Measurements from ENCODE around the gene KIR3DL1.
"Not testable (repeated sequence)": the region's sequence is repeated elsewhere in the genome, so short reads cannot be mapped to it uniquely, and the experiment has no call there.

The KIR3DL1 gene

GRCh38 chr19:54837522-54837921 is 21.3 kb downstream of the KIR3DL1 start:
- not testable (repeated sequence) for H3K4me3 Mint-ChIP-seq; DNase-seq (ENCODE audit: low spot score in 2 of 2); H3K36me3 Mint-ChIP-seq; ATAC-seq (ENCODE audit: low read depth); H3K27ac Mint-ChIP-seq; H3K9me3 Mint-ChIP-seq; H3K4me1 Mint-ChIP-seq
- peaks cover 18% of the 10 kb centered on the region for H3K27me3 Mint-ChIP-seq

DNA sequence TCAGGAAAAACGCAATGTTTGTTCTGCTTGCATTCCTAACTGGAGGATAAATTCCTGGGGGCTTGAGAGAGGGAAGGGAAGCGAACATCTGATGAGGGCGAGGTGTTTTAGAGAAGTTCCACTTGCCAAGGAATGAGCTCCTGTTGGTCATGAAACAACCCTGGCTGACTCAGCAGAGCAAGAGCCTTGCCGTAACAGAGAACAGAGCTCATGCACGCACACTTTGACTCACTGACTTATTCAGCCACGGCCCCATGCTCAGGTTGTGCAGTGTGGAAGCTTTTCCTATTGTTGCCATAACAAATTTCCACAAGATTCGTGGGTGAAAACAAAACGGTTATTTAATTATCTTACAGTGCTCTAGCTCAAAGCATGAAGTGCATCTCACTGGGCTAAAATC is 26.9 kb downstream of the KIR3DL1 start:
- not testable (repeated sequence) for H3K4me3 Mint-ChIP-seq; H3K9me3 Mint-ChIP-seq; H3K27me3 Mint-ChIP-seq; H3K27ac Mint-ChIP-seq; DNase-seq (ENCODE audit: low spot score in 2 of 2); ATAC-seq (ENCODE audit: low read depth); H3K4me1 Mint-ChIP-seq; H3K36me3 Mint-ChIP-seq

DNA sequence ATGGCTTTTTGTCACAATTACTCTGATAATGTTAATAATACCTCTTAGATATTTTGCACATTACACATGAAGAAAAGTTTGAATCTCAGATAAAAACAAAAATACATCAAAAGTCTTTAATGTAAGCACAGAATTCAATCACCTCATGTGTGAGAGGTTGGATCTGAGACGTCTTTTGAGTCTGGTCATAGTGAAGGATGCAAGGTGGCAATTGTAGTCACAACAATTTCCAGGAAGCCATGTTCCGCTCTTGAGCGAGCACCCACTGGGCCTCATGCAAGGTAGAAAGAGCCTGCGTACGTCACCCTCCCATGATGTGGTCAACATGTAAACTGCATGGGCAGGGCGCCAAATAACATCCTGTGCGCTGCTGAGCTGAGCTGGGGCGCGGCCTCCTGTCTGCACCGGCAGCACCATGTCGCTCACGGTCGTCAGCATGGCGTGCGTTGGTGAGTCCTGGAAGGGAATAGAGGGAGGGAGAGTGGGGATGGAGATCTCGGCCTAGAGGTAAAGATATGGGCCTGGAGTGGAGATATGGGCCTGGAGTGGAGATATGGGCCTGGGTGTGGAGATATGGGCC is 33.9 kb downstream of the KIR3DL1 start, which contains the start of gene KIR3DL2:
Gene KIR3DL2 (plus strand): TSS at position 383 of the 580 bp plus-strand sequence. CDS start 33 bp downstream, at position 416.
- not testable (repeated sequence) for H3K9me3 Mint-ChIP-seq; H3K36me3 Mint-ChIP-seq; ATAC-seq (ENCODE audit: low read depth); H3K4me1 Mint-ChIP-seq; H3K27ac Mint-ChIP-seq; H3K4me3 Mint-ChIP-seq; DNase-seq (ENCODE audit: low spot score in 2 of 2)
- peaks cover 17% of the 10 kb centered on the region for H3K27me3 Mint-ChIP-seq

- ATAC-seq (ENCODE audit: low read depth), result no peak
- no peak for DNase-seq (ENCODE audit: low spot score in 2 of 2)
- Mint-ChIP-seq H3K4me3 (no peak overlapping the region), H3K36me3 (no peaks in the 10 kb centered on the region), H3K4me1 (no peaks in the 10 kb centered on the region), H3K27ac (no peak overlapping the region), H3K9me3 (peaks cover 3% of the 10 kb centered on the region), H3K27me3 (peaks cover 17% of the 10 kb centered on the region)
Observed at GRCh38 chr19:54850930-54851329, 34.7 kb downstream of the KIR3DL1 start.

DNA sequence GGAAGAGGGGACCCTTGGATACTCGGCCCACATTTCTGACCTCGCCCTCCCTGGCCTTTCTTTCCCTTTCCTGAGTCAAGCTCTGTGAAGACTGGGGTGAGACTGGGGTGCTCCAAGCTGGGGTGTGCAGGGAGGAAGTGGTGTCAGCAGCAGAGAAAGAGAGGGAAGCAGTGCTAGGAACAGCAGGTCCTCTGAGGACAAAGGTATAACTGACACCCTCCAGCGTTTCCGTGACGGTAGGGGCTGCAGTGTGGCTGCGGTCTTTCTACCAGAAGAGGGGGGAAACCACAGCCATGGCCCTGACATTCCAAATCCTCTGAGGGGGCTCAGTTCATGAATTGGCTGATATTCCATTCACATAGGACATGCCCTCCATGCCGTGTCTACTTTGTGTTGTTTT is 35.1 kb downstream of the KIR3DL1 start:
- Mint-ChIP-seq H3K4me3 (no peak overlapping the region), H3K27me3 (peaks cover 17% of the 10 kb centered on the region), H3K27ac (no peak overlapping the region), H3K4me1 (no peaks in the 10 kb centered on the region), H3K9me3 (peaks cover 3% of the 10 kb centered on the region), H3K36me3 (no peaks in the 10 kb centered on the region)
- no peak for ATAC-seq (ENCODE audit: low read depth)
- no peak for DNase-seq (ENCODE audit: low spot score in 2 of 2)

GRCh38 chr19:54855241-54855640 is 39.0 kb downstream of the KIR3DL1 start:
- not testable (repeated sequence) for ATAC-seq (ENCODE audit: low read depth); H3K9me3 Mint-ChIP-seq; H3K4me1 Mint-ChIP-seq; H3K36me3 Mint-ChIP-seq; DNase-seq (ENCODE audit: low spot score in 2 of 2); H3K27ac Mint-ChIP-seq; H3K4me3 Mint-ChIP-seq
- H3K27me3 Mint-ChIP-seq, result peaks cover 21% of the 10 kb centered on the region

GRCh38 chr19:54858476-54858875 is 42.2 kb downstream of the KIR3DL1 start:
- H3K27me3 Mint-ChIP-seq; H3K4me3 Mint-ChIP-seq; H3K4me1 Mint-ChIP-seq; DNase-seq (ENCODE audit: low spot score in 2 of 2); H3K36me3 Mint-ChIP-seq; ATAC-seq (ENCODE audit: low read depth); H3K27ac Mint-ChIP-seq; H3K9me3 Mint-ChIP-seq: not testable (repeated sequence)

- not testable (repeated sequence) for H3K9me3 Mint-ChIP-seq; H3K4me1 Mint-ChIP-seq; H3K4me3 Mint-ChIP-seq; ATAC-seq (ENCODE audit: low read depth); H3K27me3 Mint-ChIP-seq; H3K36me3 Mint-ChIP-seq; DNase-seq (ENCODE audit: low spot score in 2 of 2); H3K27ac Mint-ChIP-seq
Observed at GRCh38 chr19:54859421-54859820, 43.2 kb downstream of the KIR3DL1 start.

- not testable (repeated sequence) for H3K27ac Mint-ChIP-seq; H3K36me3 Mint-ChIP-seq; ATAC-seq (ENCODE audit: low read depth); H3K9me3 Mint-ChIP-seq; H3K4me1 Mint-ChIP-seq; DNase-seq (ENCODE audit: low spot score in 2 of 2); H3K4me3 Mint-ChIP-seq
- peaks cover 11% of the 10 kb centered on the region for H3K27me3 Mint-ChIP-seq
Observed at GRCh38 chr19:54863459-54863858, 47.2 kb downstream of the KIR3DL1 start.

GRCh38 chr19:54871696-54872095 is 55.4 kb downstream of the KIR3DL1 start:
- ATAC-seq (ENCODE audit: low read depth) (no peak), DNase-seq (ENCODE audit: low spot score in 2 of 2) (no peak)
- Mint-ChIP-seq H3K27me3 (peaks cover 7% of the 10 kb centered on the region), H3K27ac (no peak overlapping the region), H3K4me1 (peaks cover 3% of the 10 kb centered on the region), H3K36me3 (no peaks in the 10 kb centered on the region), H3K9me3 (peaks cover 9% of the 10 kb centered on the region), H3K4me3 (no peak overlapping the region)

- H3K9me3 Mint-ChIP-seq, result peaks cover 5% of the 10 kb centered on the region
- H3K27me3 Mint-ChIP-seq, result no peaks in the 10 kb centered on the region
- H3K36me3 Mint-ChIP-seq, result no peaks in the 10 kb centered on the region
- ATAC-seq (ENCODE audit: low read depth), result no peak
- no peak within 1 kb of the TSS for H3K27ac Mint-ChIP-seq
- no peak for DNase-seq (ENCODE audit: low spot score in 2 of 2)
- H3K4me3 Mint-ChIP-seq, result no peak within 1 kb of the TSS
- peaks cover 3% of the 10 kb centered on the region for H3K4me1 Mint-ChIP-seq
Observed at GRCh38 chr19:54873990-54874389, 57.7 kb downstream of the KIR3DL1 start, which contains the start of gene FCAR. Gene FCAR, plus strand, starts transcription at chr19:54874235. Its CDS starts 55 bp downstream, at chr19:54874290.

DNA sequence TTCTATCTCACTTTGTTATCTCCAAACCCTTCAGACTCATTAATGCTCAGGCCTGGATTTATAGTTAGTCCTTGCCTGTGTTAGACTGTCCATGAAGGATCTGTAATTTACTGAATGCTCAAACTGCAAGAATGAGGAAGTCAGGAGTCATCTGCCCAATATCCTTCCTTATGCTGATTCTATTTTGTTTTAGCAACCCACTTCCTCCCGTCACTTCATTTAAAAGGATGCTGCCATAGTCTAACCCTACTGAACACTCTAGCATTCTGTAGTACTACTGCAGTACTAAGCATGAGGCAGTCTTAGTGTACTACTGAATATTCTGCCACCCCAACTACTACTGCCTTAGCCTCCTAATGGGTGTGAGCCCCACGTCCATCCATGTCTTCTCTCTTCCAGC is 59.2 kb downstream of the KIR3DL1 start:
- no peak for DNase-seq (ENCODE audit: low spot score in 2 of 2)
- H3K4me3 Mint-ChIP-seq, result no peak overlapping the region
- peaks cover 3% of the 10 kb centered on the region for H3K4me1 Mint-ChIP-seq
- no peaks in the 10 kb centered on the region for H3K27me3 Mint-ChIP-seq
- H3K9me3 Mint-ChIP-seq, result peaks cover 5% of the 10 kb centered on the region
- no peak for ATAC-seq (ENCODE audit: low read depth)
- H3K36me3 Mint-ChIP-seq, result no peaks in the 10 kb centered on the region
- H3K27ac Mint-ChIP-seq, result no peak overlapping the region

DNA sequence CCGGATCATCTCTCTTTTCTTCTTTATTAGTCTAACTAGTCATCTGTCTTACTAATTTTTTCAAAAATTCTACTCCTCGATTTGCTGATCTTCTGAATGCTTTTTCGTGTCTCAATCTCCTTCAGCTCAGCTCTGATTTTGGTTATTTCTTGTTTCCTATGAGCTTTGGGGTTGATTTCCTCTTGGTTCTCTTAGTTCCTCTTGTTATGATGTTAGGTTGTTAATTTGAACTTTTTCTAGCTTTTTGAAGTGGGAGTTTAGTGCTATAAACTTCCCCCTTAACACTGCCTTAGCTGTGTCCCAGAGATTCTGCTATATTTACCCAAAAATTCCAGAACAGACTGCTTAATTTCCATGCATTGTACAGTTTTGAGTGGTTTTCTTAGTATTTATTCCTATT is 61.2 kb downstream of the KIR3DL1 start:
- Mint-ChIP-seq H3K9me3 (peaks cover 5% of the 10 kb centered on the region), H3K4me1 (peaks cover 3% of the 10 kb centered on the region), H3K27me3 (peaks cover 3% of the 10 kb centered on the region), H3K27ac (no peak overlapping the region), H3K4me3 (no peak overlapping the region), H3K36me3 (no peaks in the 10 kb centered on the region)
- no peak for ATAC-seq (ENCODE audit: low read depth)
- DNase-seq (ENCODE audit: low spot score in 2 of 2), result no peak
